Heart left ventricle (tissue), 16 donors: Measurements from ENCODE around the gene CLNK. TPM values are rescaled to one million over a fixed set of nuclear protein-coding genes. Genes with fewer than 3 reads are reported as not detected.

Experiments
- ATAC-seq, 4 donors: fragments of 200-7000 bp; cut with Tn5 transposase; one replicate each; pipeline ENCODE4 v1.9.1; 2020 to 2022; ENCODE audit warnings: moderate library complexity in 4 of 4, mild to moderate bottlenecking in 3 of 4, moderate number of reproducible peaks in 1 of 4
- DNase-seq, 5 donors: peaks; one replicate each; pipeline ENCODE4 v3.0.0-alpha.2; 2020
- H3K27ac ChIP-seq, 12 donors: fragments of 200-600 bp; sonication (generic) in 4 of 12; one replicate each; pipeline versions ENCODE4 v1.5.0 to v1.8.0; 2016 to 2022; ENCODE audit warnings: mild to moderate bottlenecking in 2 of 12
- H3K27me3 ChIP-seq, 9 donors: fragments of 200-600 bp; sonication (generic) in 2 of 9; one replicate each; pipeline versions ENCODE4 v1.5.1 to v1.8.0; 2016 to 2022; ENCODE audit warnings: mild to moderate bottlenecking in 3 of 9
- H3K36me3 ChIP-seq, 9 donors: fragments of 200-600 bp; sonication (generic) in 2 of 9; one replicate each; pipeline versions ENCODE4 v1.5.0 to v1.8.0; 2018 to 2022; ENCODE audit warnings: mild to moderate bottlenecking in 2 of 9
- H3K4me1 ChIP-seq, 12 donors: fragments of 200-600 bp; sonication (generic) in 4 of 12; one replicate each; pipeline versions ENCODE4 v1.5.0 to v1.8.0; 2016 to 2022; ENCODE audit warnings: mild to moderate bottlenecking in 3 of 12
- H3K4me3 ChIP-seq, 12 donors: fragments of 200-600 bp; sonication (generic) in 4 of 12; one replicate each; pipeline versions ENCODE4 v1.5.0 to v1.8.0; 2017 to 2022; ENCODE audit warnings: mild to moderate bottlenecking in 9 of 12, moderate library complexity in 4 of 12
- H3K9me3 ChIP-seq, 12 donors: fragments of 200-600 bp; sonication (generic) in 4 of 12; one replicate each; pipeline versions ENCODE4 v1.5.0 to v1.8.0; 2016 to 2022; ENCODE audit warnings: mild to moderate bottlenecking in 1 of 12
- CTCF ChIP-seq, 12 donors: fragments of 200-600 bp; sonication (generic) in 4 of 12; IDR thresholded peaks; one replicate each; pipeline versions ENCODE4 v1.5.0 to v1.8.0; 2018 to 2022; ENCODE audit warnings: antibody characterized with exemption in 12 of 12, mild to moderate bottlenecking in 5 of 12
- POLR2A ChIP-seq, 2 donors: fragments of 450-650 bp; IDR thresholded peaks; one replicate each; pipeline ENCODE4 v1.6.1; 2017; ENCODE audit warnings: antibody characterized with exemption in 2 of 2, mild to moderate bottlenecking in 2 of 2, moderate library complexity in 2 of 2
- WGBS, 4 donors: extraction: QIAGEN DNeasy Blood & Tissue Kit in 2 of 4; methylation state at CpG; one replicate each; pipeline versions ENCODE4 v1.1.5 to v1.1.7; 2013 to 2018; 5-methylcytosine and 5-hydroxymethylcytosine counted together
- intact Hi-C, 10 donors: fragments of 100-400 bp; cut with DNase I; formaldehyde crosslinking; loops; one replicate each; pipeline versions ENCODE4 v1.11.1 to v1.14.2; 2022
- polyA plus RNA-seq, 2 donors: library from polyadenylated mRNA; stranded (reverse); fragments of 200-250 nt; gene quantifications; one replicate each; pipeline ENCODE4 v1.2.3, GENCODE V29; 2013
- total RNA-seq, 9 donors: library from RNA; depleted of rRNA in 2 of 9; stranded (reverse); fragments of >200 nt in 2 of 9; fragmentation: NEBNext Ultra II Directional in 3 of 9; extraction: Animal tissue kit (Norgen Biotek cat#: 25700) in 3 of 9; gene quantifications; one replicate each; pipeline versions ENCODE4 v1.1.0 to v1.2.4, GENCODE V29; 2016 to 2023
- donor health status: ischemic (EF 13 %, LVEDD 7.1; RV severe dilation, severe dysfunction).
- donor health status: healthy with polysubstance abuse.
- donor health status: DM: no; HTN: yes; CAD: no.
- donor health status: DM: no; HTN: no; CAD: no.
- donor health status: ischemic (EF 25% LVEDD 6.9; RV normal size, moderate dysfunction).
- donor health status: ischemic (EF 25% LVEDD 5.7; RV mildly dilated, moderate dysfunction).
- donor health status: healthy.
- donor health status: DM: yes; HTN: yes; CAD: no.
- donor health status: ischemic (EF 35%, LVEDD 5.7; RV mildly dilated, moderate dysfunction).
- donor health status: nonischemic (EF 11% LVEDD 7.7; RV severe dilation, severe dysfunction).
- donor health status: DM: yes; HTN: yes; CAD: no.
- donor health status: PGD.
- donor health status: ischemic (EF 29% LVEDD 5.4; RV normal size, mild dysfunction).
- donor health status: nonischemic (EF 23%, LVEDD 6.1; RV moderate dilation, normal function).

The CLNK gene
- total and polyA plus RNA-seq, 11 donors: 0.01 to 0.16 (median 0.11) TPM; not detected in 8

GRCh38 chr4:10690185-10690907 lies 5.8 kb upstream of the CLNK start:
- ATAC-seq (no peak), DNase-seq (no peak)
- WGBS, 4 donors: 82 to 91% (median 87%) methylated on average over 8 of the region's 8 CpGs
- H3K27me3 ChIP-seq: no peaks in the 10 kb centered on the region
- no peak for TF ChIP-seq CTCF (IDR thresholded peaks at IDR 0.05)
- TF ChIP-seq POLR2A (IDR thresholded peaks at IDR 0.05): no peak
- H3K9me3 ChIP-seq: no peaks in the 10 kb centered on the region
- H3K27ac ChIP-seq: no peak overlapping the region
- H3K36me3 ChIP-seq: no peaks in the 10 kb centered on the region
- intact Hi-C loops: no loop called here
- no peaks in the 10 kb centered on the region for H3K4me1 ChIP-seq
- H3K4me3 ChIP-seq: no peak overlapping the region

GRCh38 chr4:10688846-10689245 lies 4.3 kb upstream of the CLNK start:
- ATAC-seq: no peak
- TF ChIP-seq POLR2A (IDR thresholded peaks at IDR 0.05) (no peak), CTCF (IDR thresholded peaks at IDR 0.05) (no peak)
- H3K36me3 ChIP-seq: no peaks in the 10 kb centered on the region
- no peak overlapping the region for H3K4me3 ChIP-seq
- H3K9me3 ChIP-seq: no peaks in the 10 kb centered on the region
- no peak overlapping the region for H3K27ac ChIP-seq
- 71 to 84% (median 81%) methylated on average over 6 of the region's 6 CpGs for WGBS, 4 donors
- H3K27me3 ChIP-seq: no peaks in the 10 kb centered on the region
- DNase-seq: no peak
- H3K4me1 ChIP-seq: no peaks in the 10 kb centered on the region
- intact Hi-C loops: no loop called here

GRCh38 chr4:10688022-10688421 lies 3.5 kb upstream of the CLNK start:
- H3K4me1 ChIP-seq: no peaks in the 10 kb centered on the region
- intact Hi-C loops: no loop called here
- TF ChIP-seq POLR2A (IDR thresholded peaks at IDR 0.05) (no peak), CTCF (IDR thresholded peaks at IDR 0.05) (no peak)
- H3K27me3 ChIP-seq: no peaks in the 10 kb centered on the region
- H3K4me3 ChIP-seq: no peak overlapping the region
- no peak overlapping the region for H3K27ac ChIP-seq
- ATAC-seq: no peak
- 89 to 96% (median 93%) methylated on average over 3 of the region's 3 CpGs for WGBS, 4 donors
- H3K9me3 ChIP-seq: no peaks in the 10 kb centered on the region
- no peaks in the 10 kb centered on the region for H3K36me3 ChIP-seq
- DNase-seq: no peak

- intact Hi-C loops: no loop called here
- Histone ChIP-seq H3K4me3 (no peak overlapping the region), H3K4me1 (no peaks in the 10 kb centered on the region), H3K27me3 (no peaks in the 10 kb centered on the region), H3K9me3 (no peaks in the 10 kb centered on the region), H3K27ac (no peak overlapping the region), H3K36me3 (no peaks in the 10 kb centered on the region)
- 64 to 73% (median 70%) methylated on average over 5 of the region's 5 CpGs for WGBS, 4 donors
- no peak for DNase-seq
- TF ChIP-seq CTCF (IDR thresholded peaks at IDR 0.05) (no peak), POLR2A (IDR thresholded peaks at IDR 0.05) (no peak)
- ATAC-seq: no peak
Measured at GRCh38 chr4:10687526-10687925, 3.0 kb upstream of the CLNK start.
